Naive thymus-derived CD8-positive, alpha-beta T cell (primary cell): ENCODE measurements around the gene WNT2B. TPM values are rescaled to one million over a fixed set of nuclear protein-coding genes. Genes with fewer than 3 reads are reported as not detected.

Experiments used
- ATAC-seq, 2 donors: fragments of 150-1000 bp; cut with Tn5 transposase in 1 of 2; sonication (Bioruptor Pico), chemical (Tn5 transposase) in 1 of 2; 1 replicate in 1 of 2; 2 replicates in 1 of 2; pipeline ENCODE4 v1.10.0; 2021; ENCODE audit warnings: mild to moderate bottlenecking in 2 of 2, moderate library complexity in 2 of 2
- POLR2A ChIA-PET: fragments of 350-600 bp; sonication (Branson Sonifier 250); formaldehyde crosslinking; loops from one replicate; lab custom pipeline; 2021; ENCODE audit warnings: antibody characterized with exemption; lab: Charles Lee
- DNase-seq, 10 donors: peaks; one replicate each; pipeline versions ENCODE4 v3.0.0 to v3.0.0-alpha.2; 2020 to 2022
- H3K27ac Mint-ChIP-seq, 10 donors: one replicate each; pipeline ENCODE4 v1.8.0; 2020 to 2022; ENCODE audit warnings: mild to moderate bottlenecking in 10 of 10, mixed read lengths in 10 of 10, moderate library complexity in 4 of 10, inconsistent platforms in 1 of 10
- H3K27me3 Mint-ChIP-seq, 5 donors: one replicate each; pipeline ENCODE4 v1.8.0; 2021 to 2022; ENCODE audit warnings: mixed read lengths in 5 of 5
- H3K36me3 Mint-ChIP-seq, 3 donors: one replicate each; pipeline ENCODE4 v1.8.0; 2020 to 2022; ENCODE audit warnings: mixed read lengths in 3 of 3, mild to moderate bottlenecking in 2 of 3, inconsistent platforms in 1 of 3
- H3K4me1 Mint-ChIP-seq, 4 donors: one replicate each; pipeline ENCODE4 v1.8.0; 2021 to 2022; ENCODE audit warnings: mixed read lengths in 4 of 4
- H3K4me3 Mint-ChIP-seq, 10 donors: one replicate each; pipeline ENCODE4 v1.8.0; 2020 to 2022; ENCODE audit warnings: mild to moderate bottlenecking in 10 of 10, mixed read lengths in 10 of 10, moderate library complexity in 6 of 10, inconsistent platforms in 1 of 10
- H3K9me3 Mint-ChIP-seq, 9 donors: one replicate each; pipeline ENCODE4 v1.8.0; 2020 to 2022; ENCODE audit warnings: mixed read lengths in 9 of 9, mild to moderate bottlenecking in 3 of 9, inconsistent platforms in 1 of 9, moderate library complexity in 1 of 9
- polyA plus RNA-seq, 3 donors: library from polyadenylated mRNA; unstranded; fragments of 300-500 nt; fragmentation: Illumina TruSeq; gene quantifications; one replicate each; pipeline ENCODE4 v1.2.3, GENCODE V29; 2021
- total RNA-seq, 8 experiments: library from RNA in 2 of 8; stranded (reverse) in 2 of 8; gene quantifications; one replicate each; pipeline ENCODE4 v1.2.3 and lab custom pipeline; 2021 to 2026

Gene WNT2B
- total and polyA plus RNA-seq, 5 experiments from 2014 or later = 0.06 to 0.33 (median 0.21) TPM; not detected in 2

- H3K9me3 Mint-ChIP-seq = no peaks in the 10 kb centered on the region
- H3K27ac Mint-ChIP-seq = no peak overlapping the region
- DNase-seq (no peak), ATAC-seq (no peak)
- no peak overlapping the region for H3K4me3 Mint-ChIP-seq
- H3K36me3 Mint-ChIP-seq = no peaks in the 10 kb centered on the region
- H3K4me1 Mint-ChIP-seq = no peaks in the 10 kb centered on the region
- POLR2A ChIA-PET = no interaction called here
- H3K27me3 Mint-ChIP-seq = peaks cover 0 to 1% (median 0%) of the 10 kb centered on the region in 5 donors
Measured at GRCh38 chr1:112517231-112517630, 8.5 kb downstream of the WNT2B start.

GRCh38 chr1:112517646-112518045 is 8.9 kb downstream of the WNT2B start:
- Mint-ChIP-seq H3K4me1 (no peaks in the 10 kb centered on the region), H3K27me3 (peaks cover 0 to 1% (median 0%) of the 10 kb centered on the region in 5 donors), H3K27ac (no peak overlapping the region), H3K4me3 (no peak overlapping the region), H3K36me3 (no peaks in the 10 kb centered on the region), H3K9me3 (no peaks in the 10 kb centered on the region)
- POLR2A ChIA-PET = no interaction called here
- DNase-seq (no peak), ATAC-seq (no peak)

- Mint-ChIP-seq H3K27ac (no peak overlapping the region), H3K27me3 (peaks cover 0 to 1% (median 0%) of the 10 kb centered on the region in 5 donors), H3K36me3 (no peaks in the 10 kb centered on the region), H3K9me3 (no peaks in the 10 kb centered on the region), H3K4me1 (no peaks in the 10 kb centered on the region), H3K4me3 (no peak overlapping the region)
- ATAC-seq (no peak), DNase-seq (no peak)
- POLR2A ChIA-PET = no interaction called here
Measured at GRCh38 chr1:112518186-112518585, 9.4 kb downstream of the WNT2B start.

- ATAC-seq (no peak), DNase-seq (no peak)
- Mint-ChIP-seq H3K4me1 (no peaks in the 10 kb centered on the region), H3K9me3 (no peaks in the 10 kb centered on the region), H3K27me3 (no peaks in the 10 kb centered on the region), H3K4me3 (no peak overlapping the region), H3K36me3 (peaks cover 0 to 7% (median 0%) of the 10 kb centered on the region in 3 donors), H3K27ac (no peak overlapping the region)
- POLR2A ChIA-PET = no interaction called here
Measured at GRCh38 chr1:112520166-112520565, 11.4 kb downstream of the WNT2B start.

GRCh38 chr1:112522621-112523020 is 13.9 kb downstream of the WNT2B start:
- Mint-ChIP-seq H3K27me3 (no peaks in the 10 kb centered on the region), H3K9me3 (no peaks in the 10 kb centered on the region), H3K36me3 (peaks cover 0 to 29% (median 7%) of the 10 kb centered on the region in 3 donors), H3K27ac (no peak overlapping the region), H3K4me3 (no peak overlapping the region), H3K4me1 (no peaks in the 10 kb centered on the region)
- POLR2A ChIA-PET = no interaction called here
- ATAC-seq = no peak
- DNase-seq = no peak

- DNase-seq (no peak), ATAC-seq (no peak)
- H3K4me1 Mint-ChIP-seq = no peaks in the 10 kb centered on the region
- H3K36me3 Mint-ChIP-seq = peaks cover 0 to 32% (median 7%) of the 10 kb centered on the region in 3 donors
- POLR2A ChIA-PET = no interaction called here
- H3K9me3 Mint-ChIP-seq = no peaks in the 10 kb centered on the region
- no peaks in the 10 kb centered on the region for H3K27me3 Mint-ChIP-seq
- H3K4me3 Mint-ChIP-seq = no peak overlapping the region
- no peak overlapping the region for H3K27ac Mint-ChIP-seq
Measured at GRCh38 chr1:112524251-112524650, 15.5 kb downstream of the WNT2B start.

- Mint-ChIP-seq H3K9me3 (no peaks in the 10 kb centered on the region), H3K36me3 (peaks cover 0 to 33% (median 7%) of the 10 kb centered on the region in 3 donors), H3K4me3 (no peak overlapping the region), H3K27ac (no peak overlapping the region), H3K27me3 (no peaks in the 10 kb centered on the region), H3K4me1 (no peaks in the 10 kb centered on the region)
- ATAC-seq = no peak
- DNase-seq = no peak
- POLR2A ChIA-PET = no interaction called here
Measured at GRCh38 chr1:112524986-112525385, 16.2 kb downstream of the WNT2B start.

- H3K27ac Mint-ChIP-seq = peak overlapping the region in 2 of 10 donors; percentile 1 to 27
- H3K27me3 Mint-ChIP-seq = no peaks in the 10 kb centered on the region
- H3K4me1 Mint-ChIP-seq = no peaks in the 10 kb centered on the region
- ATAC-seq (no peak), DNase-seq (no peak)
- H3K36me3 Mint-ChIP-seq = peaks cover 0 to 36% (median 7%) of the 10 kb centered on the region in 3 donors
- H3K9me3 Mint-ChIP-seq = no peaks in the 10 kb centered on the region
- no peak overlapping the region for H3K4me3 Mint-ChIP-seq
- POLR2A ChIA-PET = interaction anchor here (0.6 kb wide), 1 partner anchor 612 kb away, joined by 4 read pairs; no protein-coding TSS in a partner anchor
Measured at GRCh38 chr1:112527266-112528010, 18.7 kb downstream of the WNT2B start.

GRCh38 chr1:112528076-112528475 is 19.3 kb downstream of the WNT2B start:
- Mint-ChIP-seq H3K27ac (no peak overlapping the region), H3K27me3 (no peaks in the 10 kb centered on the region), H3K4me1 (no peaks in the 10 kb centered on the region), H3K9me3 (no peaks in the 10 kb centered on the region), H3K4me3 (no peak overlapping the region), H3K36me3 (peaks cover 0 to 36% (median 7%) of the 10 kb centered on the region in 3 donors)
- no peak for ATAC-seq
- POLR2A ChIA-PET = interaction anchor here (0.6 kb wide), 1 partner anchor 611 kb away, joined by 4 read pairs; no protein-coding TSS in a partner anchor
- no peak for DNase-seq

GRCh38 chr1:112529301-112529700 is 20.5 kb downstream of the WNT2B start:
- no peaks in the 10 kb centered on the region for H3K9me3 Mint-ChIP-seq
- POLR2A ChIA-PET = interaction anchor here (0.7 kb wide), 1 partner anchor 14 kb away, joined by 4 read pairs; no protein-coding TSS in a partner anchor
- no peak overlapping the region for H3K27ac Mint-ChIP-seq

GRCh38 chr1:112530832-112531231 is 22.1 kb downstream of the WNT2B start:
- DNase-seq (no peak), ATAC-seq (no peak)
- Mint-ChIP-seq H3K4me1 (no peaks in the 10 kb centered on the region), H3K36me3 (peaks cover 0 to 36% (median 14%) of the 10 kb centered on the region in 3 donors), H3K27ac (no peak overlapping the region), H3K27me3 (no peaks in the 10 kb centered on the region), H3K9me3 (no peaks in the 10 kb centered on the region), H3K4me3 (no peak overlapping the region)
- POLR2A ChIA-PET = no interaction called here

More at GRCh38 chr1:112529301-112529700, 20.5 kb downstream of the WNT2B start:
- Mint-ChIP-seq H3K4me1 (no peaks in the 10 kb centered on the region), H3K27me3 (no peaks in the 10 kb centered on the region), H3K36me3 (peaks cover 0 to 42% (median 15%) of the 10 kb centered on the region in 3 donors), H3K4me3 (no peak overlapping the region)
- no peak for DNase-seq
- ATAC-seq = no peak

GRCh38 chr1:112532064-112532463 is 23.3 kb downstream of the WNT2B start:
- no peak for ATAC-seq
- Mint-ChIP-seq H3K27ac (no peak overlapping the region), H3K27me3 (no peaks in the 10 kb centered on the region), H3K4me3 (no peak overlapping the region), H3K4me1 (no peaks in the 10 kb centered on the region), H3K36me3 (peaks cover 0 to 30% (median 10%) of the 10 kb centered on the region in 3 donors), H3K9me3 (no peaks in the 10 kb centered on the region)
- DNase-seq = no peak
- POLR2A ChIA-PET = no interaction called here

GRCh38 chr1:112533029-112533428 is 24.3 kb downstream of the WNT2B start:
- DNase-seq (no peak), ATAC-seq (no peak)
- no peaks in the 10 kb centered on the region for H3K4me1 Mint-ChIP-seq
- no peak overlapping the region for H3K4me3 Mint-ChIP-seq
- no peaks in the 10 kb centered on the region for H3K9me3 Mint-ChIP-seq
- POLR2A ChIA-PET = no interaction called here
- H3K27me3 Mint-ChIP-seq = no peaks in the 10 kb centered on the region
- H3K27ac Mint-ChIP-seq = no peak overlapping the region
- peaks cover 0 to 26% (median 10%) of the 10 kb centered on the region in 3 donors for H3K36me3 Mint-ChIP-seq
